T-helper 22 cell (primary cell): Measurements from ENCODE around the gene GTPBP4.
A peak's percentile ranks its signal among the peaks of the same experiment; 100 is the strongest.

Source experiments
- DNase-seq: peaks from one replicate; pipeline ENCODE4 v3.0.0-alpha.2; 2020; ENCODE audit warnings: low read depth

The GTPBP4 gene

GRCh38 chr10:987870-988666, at the start of gene GTPBP4:
Gene GTPBP4 (plus strand): TSS chr10:988434. CDS start chr10:988480, 46 bp downstream.
- DNase-seq: peak; percentile 97

GRCh38 chr10:938941-939678, 49.1 kb upstream of the GTPBP4 start:
- DNase-seq: no peak

GRCh38 chr10:943334-944033, 44.8 kb upstream of the GTPBP4 start:
- DNase-seq: no peak

- DNase-seq: no peak
Measured at GRCh38 chr10:944034-944831, 44.0 kb upstream of the GTPBP4 start.

GRCh38 chr10:945778-946177, 42.5 kb upstream of the GTPBP4 start:
- DNase-seq: no peak

- DNase-seq: no peak
Measured at GRCh38 chr10:947051-947450, 41.2 kb upstream of the GTPBP4 start.

- no peak for DNase-seq
Measured at GRCh38 chr10:947881-948280, 40.4 kb upstream of the GTPBP4 start.

GRCh38 chr10:948347-948746, 39.9 kb upstream of the GTPBP4 start:
- DNase-seq: no peak

- DNase-seq: no peak
Measured at GRCh38 chr10:949446-949845, 38.8 kb upstream of the GTPBP4 start.

- no peak for DNase-seq
Measured at GRCh38 chr10:953836-954235, 34.4 kb upstream of the GTPBP4 start.

- no peak for DNase-seq
Measured at GRCh38 chr10:954396-954795, 33.8 kb upstream of the GTPBP4 start.

GRCh38 chr10:955127-955819, 33.0 kb upstream of the GTPBP4 start:
- DNase-seq: no peak

GRCh38 chr10:955820-956217, 32.4 kb upstream of the GTPBP4 start:
- DNase-seq: no peak

GRCh38 chr10:958106-958505, 30.1 kb upstream of the GTPBP4 start:
- no peak for DNase-seq

GRCh38 chr10:958856-959255, 29.4 kb upstream of the GTPBP4 start:
- DNase-seq: no peak

- DNase-seq: no peak
Measured at GRCh38 chr10:962342-962741, 25.9 kb upstream of the GTPBP4 start.

GRCh38 chr10:963186-963585, 25.0 kb upstream of the GTPBP4 start:
- DNase-seq: no peak

- no peak for DNase-seq
Measured at GRCh38 chr10:963655-964054, 24.6 kb upstream of the GTPBP4 start.

GRCh38 chr10:964321-964987, 23.8 kb upstream of the GTPBP4 start:
- DNase-seq: no peak

- DNase-seq: no peak
Measured at GRCh38 chr10:964988-965417, 23.2 kb upstream of the GTPBP4 start.
